T-cell (primary cell): ENCODE results near the gene KCNG2. TPM values are rescaled to one million over a fixed set of nuclear protein-coding genes. Genes with fewer than 3 reads are reported as not detected.

Experiments used
- ATAC-seq, 4 experiments: fragments of 200-7000 bp in 3 of 4; fragments of 150-1000 bp in 1 of 4; cut with Tn5 transposase; replicated peaks in 1 of 4; 1 replicate in 3 of 4; 2 replicates in 1 of 4; pipeline ENCODE4 v1.10.0; 2021; ENCODE audit warnings: moderate library complexity in 3 of 4, mild to moderate bottlenecking in 2 of 4, moderate number of reproducible peaks in 1 of 4
- CTCF ChIA-PET, 2 donors: fragments of 300-600 bp; sonication (Branson Sonifier 250); formaldehyde crosslinking; loops; one replicate each; lab custom pipeline; 2022; ENCODE audit warnings: antibody characterized with exemption in 2 of 2; lab: Charles Lee
- POLR2A ChIA-PET, 2 donors: fragments of 300-600 bp; sonication (Branson Sonifier 250); formaldehyde crosslinking; loops; one replicate each; lab custom pipeline; 2022; ENCODE audit warnings: antibody characterized with exemption in 2 of 2; lab: Charles Lee
- DNase-seq, 35 experiments: peaks; one replicate each; pipeline versions ENCODE4 v3.0.0 to v3.0.0-alpha.2; 2013 to 2023
- H3K27ac ChIP-seq: one replicate; pipeline ENCODE4 v1.5.1; 2013; ENCODE audit warnings: low read length
- H3K27me3 ChIP-seq, 2 experiments: replicated peaks in 1 of 2; 1 replicate in 1 of 2; 2 replicates in 1 of 2; pipeline versions ENCODE4 v1.6.1 to v1.7.0; 2013; ENCODE audit warnings: low read length in 1 of 2, mixed read lengths in 1 of 2; ENCODE audit not compliant: control insufficient read depth in 2 of 2, insufficient read depth in 2 of 2; ENCODE audit errors: extremely low read depth in 1 of 2
- H3K36me3 ChIP-seq, 2 donors: 1 replicate in 1 of 2; 2 replicates in 1 of 2; pipeline versions ENCODE4 v1.6.1 to v1.7.0; 2013; ENCODE audit warnings: low read length in 1 of 2; ENCODE audit not compliant: control insufficient read depth in 2 of 2, insufficient read depth in 1 of 2; ENCODE audit errors: extremely low read depth in 1 of 2
- H3K4me1 ChIP-seq, 2 experiments: 1 replicate in 1 of 2; 2 replicates in 1 of 2; pipeline versions ENCODE4 v1.6.1 to v1.7.0; 2013; ENCODE audit warnings: low read length in 2 of 2, mixed read lengths in 1 of 2; ENCODE audit not compliant: insufficient read depth in 2 of 2, control insufficient read depth in 1 of 2; ENCODE audit errors: extremely low read depth in 1 of 2
- H3K4me3 ChIP-seq, 2 donors: 1 replicate in 1 of 2; 2 replicates in 1 of 2; pipeline versions ENCODE4 v1.5.1 to v1.7.0; 2013; ENCODE audit warnings: mild to moderate bottlenecking in 2 of 2, low read length in 1 of 2, moderate library complexity in 1 of 2; ENCODE audit not compliant: control insufficient read depth in 1 of 2; ENCODE audit errors: extremely low read depth in 1 of 2
- H3K9me3 ChIP-seq: 2 replicates; pipeline ENCODE4 v1.7.0; 2013
- H3K27ac Mint-ChIP-seq, 2 donors: one replicate each; pipeline ENCODE4 v1.8.0; 2020 to 2021; ENCODE audit warnings: mild to moderate bottlenecking in 2 of 2, mixed read lengths in 2 of 2
- H3K27me3 Mint-ChIP-seq, 2 donors: one replicate each; pipeline ENCODE4 v1.8.0; 2021 to 2022; ENCODE audit warnings: mixed read lengths in 2 of 2
- H3K36me3 Mint-ChIP-seq: one replicate; pipeline ENCODE4 v1.8.0; 2021; ENCODE audit warnings: mixed read lengths
- H3K4me1 Mint-ChIP-seq, 3 donors: one replicate each; pipeline ENCODE4 v1.8.0; 2020 to 2022; ENCODE audit warnings: mixed read lengths in 3 of 3, mild to moderate bottlenecking in 1 of 3
- H3K4me3 Mint-ChIP-seq, 3 donors: one replicate each; pipeline ENCODE4 v1.8.0; 2020 to 2022; ENCODE audit warnings: mild to moderate bottlenecking in 3 of 3, mixed read lengths in 3 of 3, moderate library complexity in 3 of 3
- H3K9me3 Mint-ChIP-seq, 3 donors: one replicate each; pipeline ENCODE4 v1.8.0; 2020 to 2022; ENCODE audit warnings: mixed read lengths in 3 of 3
- WGBS: methylation state at CpG from one replicate; pipeline ENCODE4 v1.1.5; 2013; ENCODE audit warnings: missing lambda C conversion rate; ENCODE audit not compliant: insufficient coverage; 5-methylcytosine and 5-hydroxymethylcytosine counted together
- total RNA-seq, 35 experiments: library from RNA in 6 of 35; stranded (reverse) in 6 of 35; fragments of 120-200 nt in 1 of 35; gene quantifications; one replicate each; pipeline versions ENCODE4 v1.2.1 to v1.2.4 and lab custom pipeline; 2013 to 2026

Gene KCNG2
- total RNA-seq, 5 donors from 2014 or later (not counting 1 experiment from before 2014, with no cell fraction given): not detected

DNA sequence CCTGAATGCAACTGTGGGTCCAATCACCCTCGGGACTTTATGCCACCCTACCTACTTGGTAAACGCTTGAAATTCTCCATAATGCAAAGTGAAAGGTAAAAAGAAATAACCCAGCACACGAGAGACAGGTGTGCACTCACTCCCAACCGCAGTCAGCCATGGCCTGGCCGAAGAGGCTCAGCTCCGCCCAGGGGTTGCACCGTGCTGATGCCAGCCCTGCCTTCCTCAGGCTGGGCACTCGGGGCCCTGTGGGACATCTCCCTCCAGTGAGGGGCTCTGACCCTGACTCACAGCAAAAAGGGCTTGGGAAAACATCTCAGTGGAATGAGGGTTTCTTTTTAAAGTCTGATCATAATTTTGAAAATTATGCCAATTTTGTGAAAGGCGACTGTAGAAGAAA, 140.5 kb downstream of the KCNG2 start:
- peaks cover 4 to 20% (median 11%) of the 10 kb centered on the region in 3 donors for H3K9me3 Mint-ChIP-seq

DNA sequence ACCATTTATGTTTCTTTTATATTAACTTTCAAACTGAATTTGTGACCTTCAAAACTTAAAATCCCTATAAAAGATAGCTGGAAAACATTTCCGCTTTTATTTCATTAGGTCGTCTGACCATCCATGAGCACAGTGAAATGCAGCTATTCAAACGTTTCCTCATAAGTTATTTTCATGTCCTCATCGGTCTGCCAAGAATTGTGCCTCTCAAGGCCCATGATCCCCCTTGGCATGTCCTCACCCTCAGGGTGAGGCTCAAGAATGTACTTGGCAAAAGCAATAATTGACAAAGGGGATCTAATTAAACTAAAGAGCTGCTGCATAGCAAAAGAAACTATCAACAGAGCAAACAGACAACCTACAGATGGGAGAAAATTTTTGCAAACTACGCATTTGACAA, 141.4 kb downstream of the KCNG2 start:
- 97% methylated on average over 4 of the region's 5 CpGs for WGBS
- ATAC-seq (no peak), DNase-seq (no peak)
- no peak overlapping the region for H3K4me3 ChIP-seq
- H3K27me3 ChIP-seq: no peaks in the 10 kb centered on the region
- Mint-ChIP-seq H3K27me3 (no peaks in the 10 kb centered on the region), H3K4me3 (no peak overlapping the region), H3K36me3 (peaks cover 83% of the 10 kb centered on the region), H3K27ac (no peak overlapping the region), H3K4me1 (peaks cover 7 to 19% (median 14%) of the 10 kb centered on the region in 3 donors), H3K9me3 (peaks cover 3 to 13% (median 3%) of the 10 kb centered on the region in 3 donors)
- H3K36me3 ChIP-seq: peaks cover 34 to 38% of the 10 kb centered on the region in 2 donors
- H3K27ac ChIP-seq: no peak overlapping the region
- H3K9me3 ChIP-seq: peaks cover 2% of the 10 kb centered on the region
- ChIA-PET CTCF (interaction anchor here in 1 of 2 donors (0.6 kb wide), 1 partner anchor 28 kb away, joined by 3 read pairs; no protein-coding TSS in a partner anchor), POLR2A (no interaction called here)
- peaks cover 0 to 8% of the 10 kb centered on the region in 2 experiments for H3K4me1 ChIP-seq

More for the DNA sequence above, 140.5 kb downstream of the KCNG2 start:
- no peak overlapping the region for H3K4me3 ChIP-seq
- DNase-seq: no peak
- WGBS: 96% methylated on average over 7 of the region's 9 CpGs
- H3K4me1 ChIP-seq: no peaks in the 10 kb centered on the region
- H3K36me3 Mint-ChIP-seq: peaks cover 92% of the 10 kb centered on the region
- no peaks in the 10 kb centered on the region for H3K27me3 ChIP-seq
- peaks cover 4 to 17% (median 13%) of the 10 kb centered on the region in 3 donors for H3K4me1 Mint-ChIP-seq
- ATAC-seq: no peak
- H3K36me3 ChIP-seq: peaks cover 35 to 38% of the 10 kb centered on the region in 2 donors
- H3K27ac Mint-ChIP-seq: no peak overlapping the region
- H3K9me3 ChIP-seq: peaks cover 2% of the 10 kb centered on the region
- no peak overlapping the region for H3K4me3 Mint-ChIP-seq
- CTCF ChIA-PET: no interaction called here
- H3K27me3 Mint-ChIP-seq: no peaks in the 10 kb centered on the region
- POLR2A ChIA-PET: interaction anchor here in 1 of 2 donors (0.6 kb wide), 1 partner anchor 45 kb away, joined by 3 read pairs; no protein-coding TSS in a partner anchor
- no peak overlapping the region for H3K27ac ChIP-seq

DNA sequence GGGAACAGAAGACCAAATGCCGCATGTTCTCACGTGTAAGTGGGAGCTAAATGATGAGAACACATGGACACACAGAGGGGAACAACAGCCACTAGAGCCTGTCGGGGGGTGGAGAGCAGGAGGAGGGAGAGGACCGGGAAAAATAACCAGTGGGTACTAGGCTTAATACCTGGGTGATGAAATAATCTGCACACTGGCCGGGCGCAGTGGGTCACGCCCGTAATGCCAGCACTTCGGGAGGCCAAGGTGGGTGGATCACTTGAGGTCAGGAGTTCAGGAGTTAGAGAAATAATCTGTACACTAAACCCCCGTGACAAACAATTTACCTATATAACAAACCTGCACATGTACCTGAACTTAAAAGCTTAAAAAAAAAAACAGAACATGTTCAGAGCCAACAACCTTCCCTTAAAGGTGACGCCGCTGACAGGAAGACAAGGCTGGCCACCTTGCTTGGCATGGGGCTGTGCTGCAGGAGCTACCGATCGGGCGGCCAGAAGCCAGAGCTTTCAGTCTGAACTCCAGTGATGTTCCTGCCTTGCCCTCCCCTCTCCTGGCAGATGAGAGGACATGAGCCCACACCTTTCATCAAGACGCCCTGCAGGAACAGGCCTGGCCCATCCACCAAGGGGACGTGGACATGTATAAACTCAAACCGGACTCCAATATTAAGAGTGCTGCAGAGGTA, 142.5 kb downstream of the KCNG2 start:
- Histone ChIP-seq H3K9me3 (peaks cover 2% of the 10 kb centered on the region), H3K36me3 (peaks cover 27 to 29% of the 10 kb centered on the region in 2 donors), H3K27ac (no peak overlapping the region), H3K4me3 (no peak overlapping the region), H3K4me1 (peaks cover 0 to 19% of the 10 kb centered on the region in 2 experiments), H3K27me3 (no peaks in the 10 kb centered on the region)
- Mint-ChIP-seq H3K9me3 (peaks cover 0 to 11% (median 3%) of the 10 kb centered on the region in 3 donors), H3K36me3 (peaks cover 71% of the 10 kb centered on the region), H3K27ac (no peak overlapping the region), H3K4me3 (no peak overlapping the region), H3K4me1 (peaks cover 18 to 31% (median 25%) of the 10 kb centered on the region in 3 donors), H3K27me3 (no peaks in the 10 kb centered on the region)
- ChIA-PET POLR2A (interaction anchor here (0.6 kb wide), 2 partner anchors 33 to 226 kb away, joined by 3 to 7 read pairs; no protein-coding TSS in a partner anchor), CTCF (no interaction called here)
- 98% methylated on average over 9 of the region's 18 CpGs for WGBS
- ATAC-seq (no peak), DNase-seq (peak in 1 of 35 experiments; percentile 7)

DNA sequence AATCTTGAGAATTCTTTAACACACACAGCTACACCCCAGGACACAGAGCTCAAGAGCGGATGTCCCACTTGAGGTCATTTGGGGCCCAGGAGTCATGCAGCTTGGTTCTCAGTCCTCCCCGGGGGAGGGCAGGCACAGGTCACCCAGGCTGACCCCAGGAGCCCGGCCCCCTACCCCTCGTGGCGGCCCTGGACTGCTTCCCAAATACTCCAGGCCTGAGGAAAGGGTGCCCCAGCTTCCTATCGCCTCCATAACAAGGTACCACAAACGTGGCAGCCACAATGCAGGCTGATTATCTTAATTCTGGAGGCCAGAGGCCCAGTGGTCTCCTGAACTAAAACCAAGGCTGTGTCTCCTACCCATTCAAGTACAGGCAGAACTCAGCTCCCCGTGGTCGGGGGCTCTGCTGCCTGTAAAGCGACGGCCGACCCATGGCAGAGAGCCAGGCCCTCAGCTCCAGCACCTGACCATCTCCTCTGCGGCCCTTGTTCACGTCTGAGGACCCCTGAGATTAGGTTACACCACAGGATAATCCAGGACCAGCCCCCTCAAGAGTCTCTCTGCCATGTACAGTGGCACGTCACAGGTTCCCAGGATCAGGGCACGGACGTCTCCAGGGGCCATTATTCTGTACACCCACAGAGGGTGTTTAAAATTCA, 143.2 kb downstream of the KCNG2 start:
- no peak for ATAC-seq
- H3K4me3 Mint-ChIP-seq: no peak overlapping the region
- peaks cover 25 to 36% (median 30%) of the 10 kb centered on the region in 3 donors for H3K4me1 Mint-ChIP-seq
- no peaks in the 10 kb centered on the region for H3K27me3 Mint-ChIP-seq
- Histone ChIP-seq H3K27me3 (no peaks in the 10 kb centered on the region), H3K4me1 (peaks cover 0 to 26% of the 10 kb centered on the region in 2 experiments), H3K4me3 (no peak overlapping the region), H3K9me3 (no peaks in the 10 kb centered on the region), H3K27ac (no peak overlapping the region), H3K36me3 (peaks cover 21 to 23% of the 10 kb centered on the region in 2 donors)
- ChIA-PET CTCF (no interaction called here), POLR2A (interaction anchor here (0.6 kb wide), 2 partner anchors 34 to 227 kb away, joined by 3 to 7 read pairs; no protein-coding TSS in a partner anchor)
- peaks cover 0 to 6% (median 3%) of the 10 kb centered on the region in 3 donors for H3K9me3 Mint-ChIP-seq
- peaks cover 66% of the 10 kb centered on the region for H3K36me3 Mint-ChIP-seq
- H3K27ac Mint-ChIP-seq: no peak overlapping the region
- WGBS: 96% methylated on average over 13 of the region's 17 CpGs
- DNase-seq: peak in 1 of 35 experiments; percentile 15

DNA sequence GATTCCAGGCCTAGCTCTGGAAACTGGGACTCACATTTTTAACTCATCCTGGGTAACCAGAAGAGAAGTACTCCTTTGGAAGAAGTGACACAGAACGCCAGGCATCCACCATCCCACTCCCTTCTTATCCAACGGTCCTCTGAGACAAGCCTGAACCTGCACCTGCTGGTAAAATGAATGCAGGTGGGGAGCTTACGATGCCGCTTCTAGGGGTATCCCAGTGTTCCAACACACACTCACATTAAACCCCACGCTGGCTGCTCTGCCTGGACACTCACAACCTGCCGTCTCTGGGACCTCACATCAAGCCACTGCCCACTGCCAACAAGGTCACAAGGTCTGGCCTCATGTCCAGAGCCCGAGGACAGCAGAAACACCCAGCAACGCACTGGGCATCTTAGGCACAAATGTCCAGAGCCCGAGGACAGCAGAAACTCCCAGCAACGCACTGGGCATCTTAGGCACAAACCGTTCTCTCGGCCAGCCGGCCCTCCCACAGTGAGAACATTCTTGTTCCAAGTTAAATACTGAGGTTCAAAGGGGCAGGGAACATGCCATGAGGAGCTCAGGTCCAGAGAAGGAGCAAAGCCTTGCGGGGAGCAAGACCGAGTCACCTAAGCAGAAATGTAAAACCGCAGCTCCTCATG, 143.9 kb downstream of the KCNG2 start:
- Histone ChIP-seq H3K27me3 (no peaks in the 10 kb centered on the region), H3K4me3 (no peak overlapping the region), H3K9me3 (no peaks in the 10 kb centered on the region), H3K36me3 (peaks cover 21 to 22% of the 10 kb centered on the region in 2 donors), H3K27ac (no peak overlapping the region), H3K4me1 (peaks cover 0 to 26% of the 10 kb centered on the region in 2 experiments)
- WGBS: 94% methylated on average over 15 of the region's 16 CpGs
- peaks cover 29 to 42% (median 35%) of the 10 kb centered on the region in 3 donors for H3K4me1 Mint-ChIP-seq
- H3K4me3 Mint-ChIP-seq: no peak overlapping the region
- H3K9me3 Mint-ChIP-seq: peaks cover 0 to 4% (median 3%) of the 10 kb centered on the region in 3 donors
- H3K27me3 Mint-ChIP-seq: no peaks in the 10 kb centered on the region
- ChIA-PET POLR2A (no interaction called here), CTCF (no interaction called here)
- H3K27ac Mint-ChIP-seq: no peak overlapping the region
- peaks cover 60% of the 10 kb centered on the region for H3K36me3 Mint-ChIP-seq
- DNase-seq (peak in 1 of 35 experiments; percentile 12), ATAC-seq (no peak)

DNA sequence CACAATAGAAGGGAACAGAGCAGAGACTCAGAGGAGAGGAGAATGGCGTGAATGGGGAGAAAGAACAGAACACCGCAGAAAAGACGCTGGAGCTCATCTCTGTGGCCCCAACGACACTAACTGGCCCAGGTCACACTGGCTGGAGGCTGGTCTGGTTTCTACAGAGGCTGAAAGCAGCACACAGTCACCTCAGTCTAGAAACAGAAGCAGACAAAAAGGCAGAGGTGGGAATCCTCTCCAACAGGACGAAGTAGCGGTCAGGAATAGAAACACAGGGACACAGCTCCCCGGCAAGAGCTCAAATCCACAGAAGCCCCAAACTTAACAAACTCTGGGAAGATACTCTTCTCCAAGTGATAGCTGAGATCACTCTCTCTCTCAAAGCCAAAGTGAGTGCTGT, 144.5 kb downstream of the KCNG2 start:
- Histone ChIP-seq H3K36me3 (peaks cover 21 to 25% of the 10 kb centered on the region in 2 donors), H3K9me3 (no peaks in the 10 kb centered on the region), H3K4me1 (peaks cover 0 to 30% of the 10 kb centered on the region in 2 experiments), H3K27me3 (no peaks in the 10 kb centered on the region), H3K27ac (no peak overlapping the region), H3K4me3 (no peak overlapping the region)
- Mint-ChIP-seq H3K4me1 (peaks cover 29 to 45% (median 38%) of the 10 kb centered on the region in 3 donors), H3K27me3 (no peaks in the 10 kb centered on the region), H3K27ac (no peak overlapping the region), H3K9me3 (peaks cover 0 to 3% (median 3%) of the 10 kb centered on the region in 3 donors), H3K36me3 (peaks cover 54% of the 10 kb centered on the region), H3K4me3 (no peak overlapping the region)
- no peak for DNase-seq
- WGBS: 96% methylated on average over 4 of the region's 7 CpGs
- POLR2A ChIA-PET: interaction anchor here in 1 of 2 donors (0.5 kb wide), 1 partner anchor 9 kb away, joined by 5 read pairs; no protein-coding TSS in a partner anchor
- CTCF ChIA-PET: no interaction called here
- no peak for ATAC-seq
